Bronchial epithelial cell (primary cell): ENCODE results near the gene EXOC3L1. TPM values are rescaled to one million over a fixed set of nuclear protein-coding genes. Genes with fewer than 3 reads are reported as not detected.

ENCODE experiments used
- DNase-seq: peaks from one replicate; pipeline ENCODE4 v3.0.0-alpha.2; 2010; ENCODE audit warnings: low read depth
- FAIRE-seq: peaks from 2 replicates; lab custom pipeline; 2011; peaks lifted over from hg19 to GRCh38; lab: Jason Lieb, UNC
- H3K27me3 ChIP-seq: 2 replicates; pipeline ENCODE4 v1.5.1; 2011; ENCODE audit warnings: low read length; ENCODE audit not compliant: control insufficient read depth, insufficient read depth
- H3K36me3 ChIP-seq: 2 replicates; pipeline ENCODE4 v1.5.1; 2011; ENCODE audit warnings: low read length; ENCODE audit not compliant: control insufficient read depth, insufficient read depth
- H3K4me3 ChIP-seq: 2 replicates; pipeline ENCODE4 v1.5.1; 2011; ENCODE audit warnings: mild to moderate bottlenecking, low read depth, low read length, control low read depth
- total RNA-seq: library from RNA; depleted of rRNA; stranded (reverse); fragments of >200 nt; gene quantifications from 2 replicates; pipeline ENCODE4 v1.2.1, GENCODE V29; 2014
- TF ChIP-seq, protein P1 (sequence below): IDR thresholded peaks from 2 replicates; pipeline ENCODE4 v1.5.1; 2011; ENCODE audit warnings: mild to moderate bottlenecking, moderate library complexity, low read length, control low read depth, inconsistent platforms; ENCODE audit not compliant: insufficient read depth, severe bottlenecking

The EXOC3L1 gene
- total RNA-seq, 1 donor from 2014 or later = not detected

DNA sequence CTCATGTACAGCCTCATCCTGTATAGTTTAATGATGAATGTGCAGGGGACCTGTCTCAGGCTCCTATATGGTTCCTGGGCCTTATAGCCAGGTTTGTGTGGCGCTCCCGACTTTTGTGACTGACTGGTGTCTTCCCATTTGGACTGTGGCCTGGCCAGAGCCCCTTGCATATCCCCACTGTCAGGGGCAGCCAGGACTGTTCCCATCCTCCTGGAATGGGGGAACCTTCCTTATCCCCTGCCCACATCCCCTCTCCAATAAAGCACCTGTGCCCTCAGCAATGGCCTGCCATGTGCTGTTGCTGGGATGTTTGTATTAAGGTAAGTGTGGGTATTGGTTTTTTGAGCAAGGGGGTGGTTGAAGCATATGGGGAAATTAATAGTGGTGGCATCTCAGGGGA lies 41.7 kb downstream of the EXOC3L1 start:
- no peak overlapping the region for H3K4me3 ChIP-seq
- H3K27me3 ChIP-seq = no peaks in the 10 kb centered on the region
- H3K36me3 ChIP-seq = peaks cover 13% of the 10 kb centered on the region
- FAIRE-seq (no peak), DNase-seq (no peak)
- TF ChIP-seq, protein P1, sequence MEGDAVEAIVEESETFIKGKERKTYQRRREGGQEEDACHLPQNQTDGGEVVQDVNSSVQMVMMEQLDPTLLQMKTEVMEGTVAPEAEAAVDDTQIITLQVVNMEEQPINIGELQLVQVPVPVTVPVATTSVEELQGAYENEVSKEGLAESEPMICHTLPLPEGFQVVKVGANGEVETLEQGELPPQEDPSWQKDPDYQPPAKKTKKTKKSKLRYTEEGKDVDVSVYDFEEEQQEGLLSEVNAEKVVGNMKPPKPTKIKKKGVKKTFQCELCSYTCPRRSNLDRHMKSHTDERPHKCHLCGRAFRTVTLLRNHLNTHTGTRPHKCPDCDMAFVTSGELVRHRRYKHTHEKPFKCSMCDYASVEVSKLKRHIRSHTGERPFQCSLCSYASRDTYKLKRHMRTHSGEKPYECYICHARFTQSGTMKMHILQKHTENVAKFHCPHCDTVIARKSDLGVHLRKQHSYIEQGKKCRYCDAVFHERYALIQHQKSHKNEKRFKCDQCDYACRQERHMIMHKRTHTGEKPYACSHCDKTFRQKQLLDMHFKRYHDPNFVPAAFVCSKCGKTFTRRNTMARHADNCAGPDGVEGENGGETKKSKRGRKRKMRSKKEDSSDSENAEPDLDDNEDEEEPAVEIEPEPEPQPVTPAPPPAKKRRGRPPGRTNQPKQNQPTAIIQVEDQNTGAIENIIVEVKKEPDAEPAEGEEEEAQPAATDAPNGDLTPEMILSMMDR = no peak

DNA sequence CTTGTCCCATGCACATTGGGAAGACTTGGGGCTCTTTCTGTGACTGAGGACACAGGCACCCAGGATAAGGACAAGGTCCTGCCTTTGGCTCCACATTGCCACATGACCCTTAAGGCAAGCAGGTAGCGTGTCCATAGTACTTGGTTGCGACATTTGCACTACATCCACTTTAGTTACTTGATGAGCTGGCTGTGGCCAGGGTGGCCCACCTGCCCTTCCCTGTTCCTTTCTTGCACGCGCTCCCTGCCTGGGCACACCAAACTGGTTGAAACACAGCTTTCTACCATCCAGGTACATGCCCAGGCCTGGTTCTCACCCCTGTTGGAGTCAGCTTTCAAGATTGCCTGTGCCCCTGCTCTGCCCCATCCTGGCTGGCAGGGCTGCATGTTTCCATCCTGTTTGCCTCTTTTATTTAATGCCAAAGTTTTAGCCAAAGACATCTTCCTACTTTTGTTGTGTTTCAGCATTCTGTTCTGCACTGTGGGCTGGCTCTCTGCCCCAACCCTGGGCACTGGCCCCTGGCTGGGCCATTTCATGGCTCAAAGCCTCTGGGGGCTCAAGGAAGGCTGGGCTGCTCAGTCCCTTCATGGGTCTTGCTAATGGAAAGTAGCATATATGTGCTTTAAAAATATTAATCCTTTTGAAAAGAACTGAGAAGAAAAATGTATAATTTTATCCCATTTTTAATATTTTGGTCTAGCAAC lies 42.3 kb downstream of the EXOC3L1 start:
- no peak overlapping the region for H3K4me3 ChIP-seq
- TF ChIP-seq, protein P1 = no peak
- FAIRE-seq = peak; percentile 92
- no peaks in the 10 kb centered on the region for H3K27me3 ChIP-seq
- H3K36me3 ChIP-seq = peaks cover 16% of the 10 kb centered on the region
- peak; percentile 74 for DNase-seq

DNA sequence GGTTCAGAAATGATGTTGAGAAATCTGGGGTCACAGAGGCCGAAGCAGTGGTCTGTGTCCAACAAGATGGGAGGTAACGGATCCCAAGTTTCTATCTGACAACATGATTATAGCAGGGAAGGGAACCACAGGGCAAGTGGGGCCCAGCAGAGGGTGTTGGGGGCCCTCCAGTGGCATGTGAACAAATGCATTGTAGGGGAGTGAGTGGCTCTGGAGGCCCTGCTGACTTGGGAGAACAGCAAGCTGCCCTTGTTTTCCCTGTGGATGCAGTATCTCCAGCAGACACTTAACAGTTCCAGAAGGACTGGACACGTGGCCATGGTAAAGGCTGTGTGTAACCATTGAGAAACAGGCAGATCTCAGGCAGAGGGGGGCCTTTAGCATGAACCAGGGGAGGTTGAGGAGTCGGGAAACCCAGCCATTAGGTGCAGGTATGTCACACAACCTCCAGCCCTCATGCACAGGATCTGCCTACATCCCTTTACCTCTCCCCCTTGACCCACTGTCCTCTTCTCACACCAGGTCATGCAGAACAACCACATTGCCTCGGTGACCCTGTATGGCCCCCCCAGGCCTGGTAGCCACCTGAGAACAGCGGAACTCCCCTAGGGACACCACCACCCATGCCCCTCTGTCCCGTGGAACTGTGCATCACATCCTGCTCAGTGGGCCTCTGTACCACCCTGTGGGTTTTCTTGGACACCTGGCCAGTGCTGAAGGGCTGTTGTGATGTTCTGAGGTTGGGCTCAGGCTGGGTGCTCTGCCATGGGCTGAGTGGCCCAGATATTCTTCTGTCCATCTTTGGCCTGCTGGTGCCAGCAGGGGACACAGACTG lies 43.2 kb downstream of the EXOC3L1 start:
- no peak for DNase-seq
- no peak overlapping the region for H3K4me3 ChIP-seq
- FAIRE-seq = no peak
- TF ChIP-seq, protein P1 = no peak
- peaks cover 18% of the 10 kb centered on the region for H3K36me3 ChIP-seq
- no peaks in the 10 kb centered on the region for H3K27me3 ChIP-seq

DNA sequence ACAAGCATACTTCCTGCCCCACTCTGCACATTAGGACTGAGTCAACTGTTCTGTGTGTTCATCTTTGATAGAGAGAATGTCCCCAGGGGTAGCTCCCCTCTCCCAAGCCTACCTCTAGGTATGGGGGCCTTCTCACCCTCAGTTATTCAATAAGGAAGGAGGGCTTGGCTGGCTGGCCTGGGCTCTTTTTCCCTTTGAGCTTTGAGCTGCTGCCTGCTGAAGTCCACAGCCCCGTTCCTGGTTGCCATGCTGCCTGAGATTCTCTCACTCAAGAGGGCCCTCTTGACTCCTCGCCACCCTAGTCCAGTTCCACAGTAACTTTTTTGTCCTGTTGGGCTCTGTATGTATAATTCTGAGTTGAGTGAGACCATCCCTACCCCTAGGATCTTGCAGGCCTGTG lies 44.2 kb downstream of the EXOC3L1 start:
- no peak for DNase-seq

DNA sequence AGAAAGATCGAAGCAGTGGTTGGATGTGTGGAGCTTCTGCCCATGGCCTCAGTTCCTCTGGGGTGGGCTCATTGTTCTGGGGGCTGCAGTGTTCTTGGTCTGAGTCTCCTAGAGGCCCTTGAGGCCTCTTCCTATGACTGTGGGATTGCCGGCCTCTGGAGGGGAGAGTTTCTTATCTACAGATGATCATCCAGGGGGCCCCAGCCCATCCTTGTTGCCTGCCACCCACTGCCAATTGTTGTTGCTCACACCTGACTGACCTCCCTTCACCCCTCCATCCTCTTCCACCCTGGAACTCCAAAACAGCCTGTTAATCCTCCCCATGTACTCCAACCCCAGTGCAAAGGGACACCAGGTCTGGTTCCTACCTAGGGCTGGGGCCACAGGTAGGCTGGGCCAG lies 45.0 kb downstream of the EXOC3L1 start:
- H3K27me3 ChIP-seq = no peaks in the 10 kb centered on the region
- DNase-seq (no peak), FAIRE-seq (no peak)
- H3K4me3 ChIP-seq = no peak overlapping the region
- peaks cover 27% of the 10 kb centered on the region for H3K36me3 ChIP-seq
- TF ChIP-seq, protein P1 = no peak

More for the DNA sequence above, 44.2 kb downstream of the EXOC3L1 start:
- Histone ChIP-seq H3K36me3 (peaks cover 22% of the 10 kb centered on the region), H3K4me3 (no peak overlapping the region), H3K27me3 (no peaks in the 10 kb centered on the region)
- FAIRE-seq = no peak
- TF ChIP-seq, protein P1 = no peak
